Progenitor cell of endocrine pancreas (in vitro differentiated cells): ENCODE measurements around the gene C19orf67. TPM values are rescaled to one million over a fixed set of nuclear protein-coding genes. Genes with fewer than 3 reads are reported as not detected.

Experiments used
- DNase-seq: peaks from one replicate; pipeline ENCODE4 v3.0.0; 2021; ENCODE audit warnings: low spot score; ENCODE audit not compliant: unreplicated experiment
- H3K27ac Mint-ChIP-seq: 2 replicates; pipeline ENCODE4 v1.8.0; 2021; ENCODE audit warnings: mild to moderate bottlenecking, moderate library complexity, mixed read lengths
- H3K27me3 Mint-ChIP-seq: 2 replicates; pipeline ENCODE4 v1.8.0; 2021; ENCODE audit warnings: mixed read lengths
- H3K36me3 Mint-ChIP-seq: 2 replicates; pipeline ENCODE4 v1.8.0; 2022; ENCODE audit warnings: mixed read lengths; ENCODE audit not compliant: insufficient read depth
- H3K4me1 Mint-ChIP-seq: 2 replicates; pipeline ENCODE4 v1.8.0; 2021; ENCODE audit warnings: low read depth, mixed read lengths
- H3K4me3 Mint-ChIP-seq: 2 replicates; pipeline ENCODE4 v1.8.0; 2021; ENCODE audit warnings: low read depth, mild to moderate bottlenecking, moderate library complexity, mixed read lengths
- H3K9me3 Mint-ChIP-seq: 2 replicates; pipeline ENCODE4 v1.8.0; 2021; ENCODE audit warnings: low read depth, mixed read lengths
- total RNA-seq: library from RNA; stranded (reverse); gene quantifications from 2 replicates; pipeline ENCODE4 v1.2.1, GENCODE V29; 2021
- TF ChIP-seq, protein P1 (sequence below): fragments of 200-600 bp; sonication (generic); IDR thresholded peaks from one replicate; pipeline ENCODE4 v1.5.0; 2021; ENCODE audit warnings: antibody characterized with exemption, mild to moderate bottlenecking; ENCODE audit not compliant: unreplicated experiment

The C19orf67 gene
- total RNA-seq, 1 donor from 2014 or later: 0.43 TPM

GRCh38 chr19:14116918-14117578, 31.5 kb upstream of the C19orf67 start:
- peak; percentile 28 for DNase-seq
- TF ChIP-seq, protein P1, sequence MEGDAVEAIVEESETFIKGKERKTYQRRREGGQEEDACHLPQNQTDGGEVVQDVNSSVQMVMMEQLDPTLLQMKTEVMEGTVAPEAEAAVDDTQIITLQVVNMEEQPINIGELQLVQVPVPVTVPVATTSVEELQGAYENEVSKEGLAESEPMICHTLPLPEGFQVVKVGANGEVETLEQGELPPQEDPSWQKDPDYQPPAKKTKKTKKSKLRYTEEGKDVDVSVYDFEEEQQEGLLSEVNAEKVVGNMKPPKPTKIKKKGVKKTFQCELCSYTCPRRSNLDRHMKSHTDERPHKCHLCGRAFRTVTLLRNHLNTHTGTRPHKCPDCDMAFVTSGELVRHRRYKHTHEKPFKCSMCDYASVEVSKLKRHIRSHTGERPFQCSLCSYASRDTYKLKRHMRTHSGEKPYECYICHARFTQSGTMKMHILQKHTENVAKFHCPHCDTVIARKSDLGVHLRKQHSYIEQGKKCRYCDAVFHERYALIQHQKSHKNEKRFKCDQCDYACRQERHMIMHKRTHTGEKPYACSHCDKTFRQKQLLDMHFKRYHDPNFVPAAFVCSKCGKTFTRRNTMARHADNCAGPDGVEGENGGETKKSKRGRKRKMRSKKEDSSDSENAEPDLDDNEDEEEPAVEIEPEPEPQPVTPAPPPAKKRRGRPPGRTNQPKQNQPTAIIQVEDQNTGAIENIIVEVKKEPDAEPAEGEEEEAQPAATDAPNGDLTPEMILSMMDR: no peak
- H3K36me3 Mint-ChIP-seq: no peaks in the 10 kb centered on the region
- H3K9me3 Mint-ChIP-seq: no peaks in the 10 kb centered on the region
- H3K4me3 Mint-ChIP-seq: peak overlapping the region; percentile 83
- peaks cover 26% of the 10 kb centered on the region for H3K4me1 Mint-ChIP-seq
- H3K27ac Mint-ChIP-seq: peak overlapping the region; percentile 81
- no peaks in the 10 kb centered on the region for H3K27me3 Mint-ChIP-seq

DNA sequence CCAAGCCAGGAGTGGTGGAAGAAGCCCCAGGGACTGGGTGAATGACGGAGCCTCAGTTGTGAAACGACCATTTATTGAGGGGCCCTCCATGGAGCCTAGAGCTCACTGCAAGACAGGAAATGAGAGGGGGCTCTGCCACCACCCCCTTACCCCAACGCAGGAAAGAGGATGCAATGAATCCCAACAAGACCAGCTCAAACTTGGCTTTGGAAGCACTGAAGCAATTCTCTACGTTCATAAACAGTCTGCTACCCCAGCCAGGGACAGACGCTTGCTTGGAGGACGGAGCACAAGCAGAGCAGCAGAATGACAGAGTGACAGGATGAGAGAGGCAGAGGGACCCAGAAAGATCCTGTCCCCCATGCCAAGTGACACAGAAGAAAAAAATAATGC, 30.9 kb upstream of the C19orf67 start:
- Mint-ChIP-seq H3K4me3 (peak overlapping the region; percentile 83), H3K27ac (peak overlapping the region; percentile 62), H3K9me3 (no peaks in the 10 kb centered on the region), H3K4me1 (peaks cover 26% of the 10 kb centered on the region), H3K27me3 (no peaks in the 10 kb centered on the region), H3K36me3 (no peaks in the 10 kb centered on the region)
- no peak for DNase-seq
- TF ChIP-seq, protein P1: no peak

GRCh38 chr19:14115756-14116155, 30.2 kb upstream of the C19orf67 start:
- Mint-ChIP-seq H3K9me3 (no peaks in the 10 kb centered on the region), H3K4me1 (peaks cover 26% of the 10 kb centered on the region), H3K4me3 (peak overlapping the region; percentile 83), H3K27ac (no peak overlapping the region), H3K27me3 (no peaks in the 10 kb centered on the region), H3K36me3 (no peaks in the 10 kb centered on the region)
- no peak for DNase-seq
- TF ChIP-seq, protein P1: no peak

GRCh38 chr19:14114854-14115253, 29.3 kb upstream of the C19orf67 start:
- H3K27ac Mint-ChIP-seq: no peak overlapping the region
- peaks cover 24% of the 10 kb centered on the region for H3K4me1 Mint-ChIP-seq
- DNase-seq: no peak
- H3K4me3 Mint-ChIP-seq: peak overlapping the region; percentile 21
- no peaks in the 10 kb centered on the region for H3K36me3 Mint-ChIP-seq
- H3K27me3 Mint-ChIP-seq: no peaks in the 10 kb centered on the region
- TF ChIP-seq, protein P1: peak; percentile 57
- H3K9me3 Mint-ChIP-seq: no peaks in the 10 kb centered on the region

DNA sequence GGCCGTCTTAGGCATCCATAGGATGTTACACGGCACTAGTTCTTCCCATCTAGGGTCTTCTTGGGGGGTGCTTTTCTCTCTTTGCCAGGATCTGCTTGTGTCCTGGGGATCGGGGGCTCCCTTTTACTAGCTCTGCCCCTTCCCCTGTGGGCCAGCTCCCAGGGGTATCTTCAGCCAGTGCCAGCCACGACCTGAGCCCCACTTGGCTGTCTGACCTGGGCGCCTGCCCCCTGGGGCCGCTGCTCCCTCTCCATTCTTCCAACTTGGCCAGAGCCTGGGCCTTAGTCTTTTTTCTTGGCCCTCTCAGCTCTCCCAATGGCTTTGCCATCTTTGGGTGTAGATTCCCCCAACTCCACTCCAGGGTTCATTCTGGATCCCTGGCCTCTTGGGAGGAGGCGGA, 28.9 kb upstream of the C19orf67 start:
- TF ChIP-seq, protein P1: no peak
- H3K27me3 Mint-ChIP-seq: no peaks in the 10 kb centered on the region
- H3K4me3 Mint-ChIP-seq: no peak overlapping the region
- no peaks in the 10 kb centered on the region for H3K9me3 Mint-ChIP-seq
- no peaks in the 10 kb centered on the region for H3K36me3 Mint-ChIP-seq
- H3K4me1 Mint-ChIP-seq: peaks cover 21% of the 10 kb centered on the region
- DNase-seq: no peak
- no peak overlapping the region for H3K27ac Mint-ChIP-seq
